HG03565 (cell line): ENCODE measurements around the gene SLIT3.

ENCODE experiments used
- ATAC-seq: cut with Tn5 transposase; IDR thresholded peaks from one replicate; pipeline ENCODE4 v1.9.1; 2021; ENCODE audit warnings: mild to moderate bottlenecking, moderate library complexity; ENCODE audit not compliant: unreplicated experiment

SLIT3 gene

DNA sequence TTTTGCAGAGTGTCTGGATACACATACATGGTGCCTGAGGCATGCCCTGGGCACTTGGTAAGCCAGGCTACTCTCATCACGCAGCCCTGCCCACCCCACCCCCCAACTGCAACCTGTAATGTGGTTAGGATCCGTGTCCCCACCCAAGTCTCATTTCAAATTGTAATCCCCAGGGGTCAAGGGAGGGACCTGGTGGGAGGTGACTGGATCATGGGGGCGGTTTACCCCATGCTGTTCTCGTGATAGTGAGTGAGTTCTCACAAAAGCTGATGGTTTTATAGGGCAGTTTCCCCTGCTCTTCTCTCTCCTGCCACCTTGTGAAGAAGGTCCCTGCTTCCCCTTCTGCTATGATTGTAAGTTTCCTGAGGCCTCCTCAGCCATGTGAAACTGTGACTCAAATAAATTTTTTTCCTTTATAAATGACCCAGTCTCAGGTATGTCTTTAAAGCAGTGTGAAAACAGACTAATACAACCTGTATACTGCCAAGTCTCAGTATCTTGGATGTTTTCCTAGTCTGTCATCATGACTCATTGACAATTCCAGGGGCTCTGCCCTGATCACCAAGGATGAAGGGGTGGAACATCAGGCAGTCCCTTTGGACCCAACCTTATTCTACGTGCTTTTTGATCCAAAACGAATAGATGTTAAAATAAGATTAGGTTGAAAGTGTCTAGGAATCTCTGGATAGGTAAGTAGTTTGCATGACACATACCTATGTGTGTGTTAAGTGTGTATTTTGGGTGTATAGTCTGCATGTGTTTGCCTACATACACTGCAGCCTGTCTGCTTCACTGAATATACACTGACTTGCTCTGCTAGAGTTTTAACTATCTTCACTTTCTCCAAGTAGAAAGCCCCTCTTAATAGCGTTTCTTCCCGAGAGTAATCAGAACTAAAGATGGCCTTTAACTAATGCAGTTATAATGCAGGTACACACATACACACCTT lies 293.8 kb downstream of the SLIT3 start:
- ATAC-seq: no peak

DNA sequence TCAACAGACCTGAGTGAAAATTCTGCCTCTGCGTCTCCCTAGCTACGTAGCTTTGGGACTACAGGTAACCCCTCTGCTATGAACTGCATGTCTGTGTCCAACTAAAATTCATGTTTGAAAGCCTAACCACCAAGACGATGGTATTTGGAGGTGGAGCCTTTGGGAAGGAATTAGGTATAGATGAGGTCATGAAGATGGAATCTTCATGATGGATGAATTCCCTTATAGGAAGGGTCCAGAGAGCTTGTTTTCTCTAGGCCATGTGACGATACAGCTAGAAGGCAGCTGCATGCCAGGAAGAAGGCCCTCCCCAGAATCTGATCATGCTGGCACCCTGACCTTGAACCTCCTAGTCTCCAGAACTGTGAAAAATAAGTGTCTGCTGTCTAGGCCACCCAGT lies 296.4 kb downstream of the SLIT3 start:
- no peak for ATAC-seq

DNA sequence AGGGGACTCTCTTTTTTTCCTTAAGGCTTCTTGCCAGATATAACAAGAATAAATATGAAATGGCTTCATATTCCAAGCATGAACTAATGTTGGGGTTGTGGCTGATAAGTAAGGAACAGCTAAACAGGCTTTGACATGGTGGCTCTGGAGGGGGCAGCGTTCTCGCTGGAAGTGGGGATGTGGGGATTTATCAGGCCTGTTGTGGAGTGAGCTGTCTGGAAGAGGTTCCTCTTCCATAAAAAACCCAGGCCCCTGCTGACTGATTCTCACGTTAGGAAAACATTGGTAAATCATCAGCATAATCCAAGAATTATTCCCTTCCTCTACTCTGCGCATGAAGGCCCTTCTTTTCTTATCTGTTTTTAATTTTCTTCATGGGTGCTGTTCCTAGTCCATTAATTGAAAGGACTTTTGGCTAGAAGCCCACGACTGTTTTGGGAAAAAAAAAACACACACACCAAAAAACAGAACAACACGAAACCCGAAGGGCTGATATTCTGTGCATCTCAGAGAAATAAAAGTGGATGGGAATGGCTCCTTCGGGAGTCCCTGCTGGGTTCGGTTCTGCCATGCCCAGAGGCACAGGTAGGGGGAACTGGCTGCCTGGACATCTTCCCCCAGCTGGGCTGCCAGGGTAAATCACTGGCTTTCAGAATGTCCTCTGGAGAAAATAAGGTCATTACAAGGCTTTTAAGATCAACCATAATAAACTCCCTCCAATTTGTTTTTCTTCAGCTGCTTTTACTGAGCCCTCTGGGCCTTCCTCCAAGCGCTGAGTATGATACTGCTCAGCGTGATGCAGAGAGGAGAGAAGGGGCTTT lies 297.0 kb downstream of the SLIT3 start:
- ATAC-seq: no peak

DNA sequence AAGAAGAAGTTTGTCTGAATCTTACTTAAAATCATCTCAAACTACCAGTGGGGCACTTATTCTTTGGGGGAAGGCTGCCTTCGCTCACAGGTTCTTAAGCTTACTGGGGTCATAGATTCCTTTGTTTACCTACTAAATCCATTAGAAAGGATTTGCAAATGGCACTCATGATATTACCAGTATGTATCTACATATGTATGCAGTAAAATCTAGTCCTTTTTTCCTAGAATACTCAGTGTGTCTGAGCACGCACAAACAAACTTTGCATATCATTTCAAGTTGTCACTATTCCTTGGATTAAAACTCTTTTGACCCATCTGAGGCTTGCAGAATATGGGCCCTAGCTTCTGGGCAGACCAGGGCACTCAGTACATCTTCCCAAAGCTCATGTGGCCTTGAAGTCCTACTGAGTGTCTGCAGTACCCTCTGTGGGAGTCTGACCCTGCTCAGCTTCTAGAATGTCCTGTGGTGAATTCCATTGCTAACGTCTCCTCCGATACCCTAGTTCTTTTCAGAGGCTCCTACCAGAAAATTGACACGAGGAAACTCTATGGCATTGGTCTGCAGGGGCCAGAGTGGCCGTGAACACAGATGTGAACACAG lies 297.9 kb downstream of the SLIT3 start:
- no peak for ATAC-seq

DNA sequence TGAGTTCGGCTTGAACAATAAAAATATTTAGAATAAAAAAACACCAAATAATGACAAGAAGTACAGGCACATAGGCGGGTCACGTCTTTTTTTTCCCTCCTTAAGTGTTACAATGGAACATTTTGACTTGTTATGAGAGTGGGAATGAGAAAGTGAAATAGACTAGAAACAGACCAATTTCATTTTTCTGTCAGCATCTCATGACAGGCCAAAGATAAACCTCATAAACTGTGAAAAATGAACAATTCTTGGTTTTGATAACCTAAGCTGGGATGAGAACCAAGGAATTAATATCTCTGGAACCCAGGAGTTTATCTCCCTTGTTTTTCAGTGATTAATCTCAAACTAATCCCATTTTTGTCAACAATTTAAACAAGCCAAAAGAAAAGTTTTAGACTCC lies 299.5 kb downstream of the SLIT3 start:
- ATAC-seq: no peak

DNA sequence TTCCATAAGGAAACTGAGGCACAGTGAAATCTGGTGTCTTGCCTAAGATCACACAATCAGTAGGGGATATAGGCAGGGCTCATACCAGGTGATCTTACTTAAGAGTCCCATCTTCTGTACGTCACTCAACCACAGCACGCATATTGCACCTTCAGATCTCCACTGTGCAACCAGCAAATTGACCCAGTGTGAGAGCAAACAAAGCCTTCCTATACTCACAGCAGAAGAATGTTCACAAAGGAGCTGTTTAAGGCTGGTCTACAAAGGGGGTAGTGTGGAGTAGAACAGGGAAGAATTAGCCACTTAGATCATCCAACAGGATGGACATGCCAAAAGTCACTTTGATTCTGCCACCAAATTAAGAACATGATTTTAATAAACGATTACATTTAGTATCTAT lies 305.9 kb downstream of the SLIT3 start:
- no peak for ATAC-seq

DNA sequence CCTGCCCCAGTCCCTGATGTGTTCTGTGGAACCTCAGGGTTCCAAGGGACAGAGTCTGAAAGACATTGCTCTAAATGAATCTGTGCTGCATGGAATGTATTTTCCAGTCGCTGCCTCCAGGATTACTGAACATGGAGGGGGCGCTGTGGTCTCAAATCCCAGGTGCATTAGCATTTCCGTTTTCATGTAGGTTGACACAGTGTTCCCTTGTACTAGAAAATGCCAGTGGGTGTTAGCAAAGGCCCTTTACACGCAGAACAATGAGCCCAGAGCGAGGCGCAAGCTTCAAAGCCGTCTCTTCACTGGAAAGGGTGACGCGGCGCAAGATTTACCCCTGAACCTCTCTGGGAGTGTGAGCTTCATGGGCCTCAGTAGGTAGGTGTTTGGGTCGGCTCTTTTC lies 308.3 kb downstream of the SLIT3 start:
- ATAC-seq: no peak

DNA sequence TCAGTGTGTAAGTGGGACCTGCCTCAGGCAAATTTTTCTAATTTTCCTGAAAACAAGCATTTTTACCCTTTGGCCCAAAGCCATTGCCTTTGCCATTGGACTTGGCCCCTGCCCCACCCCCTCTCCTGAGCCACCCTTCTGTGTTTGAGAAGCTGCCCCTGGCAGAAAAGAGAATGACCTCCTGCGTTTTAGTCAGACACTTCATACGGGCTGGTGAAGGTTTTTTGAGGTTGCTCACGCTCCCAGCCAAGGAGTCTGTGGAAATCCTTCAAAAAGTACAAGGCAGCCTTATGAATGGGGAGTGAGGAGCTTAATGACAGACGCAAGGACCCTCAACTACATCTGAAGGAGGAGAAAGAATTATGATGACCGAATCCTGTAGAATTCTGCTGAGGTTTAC lies 308.9 kb downstream of the SLIT3 start:
- ATAC-seq: no peak

DNA sequence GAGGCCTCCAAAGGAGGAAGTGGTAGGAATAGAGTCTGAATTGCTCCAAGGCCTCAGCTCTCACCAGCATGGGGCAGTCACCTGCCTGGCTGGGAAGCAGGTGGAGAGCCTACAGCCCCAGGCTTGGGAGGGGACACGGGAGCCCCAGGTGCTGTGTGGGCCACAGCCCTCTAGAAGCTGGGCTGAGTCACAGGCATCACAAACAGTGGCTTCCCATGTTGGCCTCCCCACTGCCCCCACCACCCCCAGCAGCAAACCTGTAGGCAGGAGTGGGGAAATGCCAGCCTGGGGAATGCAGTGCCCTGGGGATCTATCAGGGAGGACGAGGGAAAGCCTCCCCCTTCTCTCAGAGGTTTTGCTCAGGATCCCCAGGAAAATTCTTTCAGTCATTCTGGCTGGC lies 309.6 kb downstream of the SLIT3 start:
- no peak for ATAC-seq

DNA sequence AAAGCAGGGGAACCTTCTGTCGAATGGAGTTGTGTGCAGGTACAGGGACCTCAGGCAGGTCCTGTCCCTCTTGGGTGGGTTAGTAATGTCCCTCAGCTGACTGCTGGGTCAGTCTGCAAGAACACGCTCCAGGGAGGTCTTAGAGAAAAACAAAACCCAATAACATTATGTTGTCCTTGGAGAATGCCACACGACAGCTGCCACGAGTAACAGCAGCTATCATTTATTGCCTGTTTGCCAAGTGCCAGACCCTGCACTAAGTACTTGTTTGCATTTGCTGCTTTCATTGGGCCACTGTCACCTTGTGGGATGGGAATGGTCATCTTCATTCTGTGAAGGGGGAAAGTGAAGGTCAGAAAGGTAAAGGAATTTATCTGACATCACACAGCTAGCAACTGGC lies 310.3 kb downstream of the SLIT3 start:
- ATAC-seq: no peak

DNA sequence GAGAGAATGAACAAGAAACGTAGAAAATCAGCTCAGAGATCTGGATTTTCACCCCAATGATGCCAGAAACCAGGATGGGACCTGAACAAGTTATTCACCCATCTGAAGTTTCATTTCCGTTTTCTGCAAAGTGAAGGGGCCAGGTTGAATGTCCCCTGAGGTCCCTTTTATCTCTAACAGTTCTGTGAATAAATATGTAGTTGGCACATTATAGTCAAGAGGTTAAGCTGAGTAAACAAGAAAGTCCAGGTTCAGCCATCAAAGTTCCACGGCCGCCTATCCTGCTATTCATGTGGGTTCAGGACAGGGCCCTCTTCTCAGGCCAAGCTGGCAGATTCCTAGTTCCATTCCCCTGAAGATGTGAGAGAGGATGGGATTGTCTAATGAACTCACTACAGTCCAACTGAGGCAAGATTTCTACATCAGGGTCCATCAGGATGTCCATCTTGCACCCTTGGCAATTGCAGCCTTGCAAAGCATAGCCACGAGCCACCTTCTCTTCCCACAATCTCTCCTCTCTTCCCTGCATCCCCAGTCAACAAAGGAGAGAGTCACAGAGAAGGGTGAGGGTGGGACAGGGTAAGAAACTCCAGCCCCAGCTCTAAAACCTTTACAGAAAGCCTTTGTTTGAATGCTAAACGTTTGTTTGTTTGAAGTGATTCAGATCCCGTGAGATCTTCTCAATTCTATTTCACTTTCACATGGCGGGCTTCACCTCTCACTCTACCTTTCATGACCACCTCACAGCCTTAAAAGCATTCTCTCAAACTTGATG lies 311.0 kb downstream of the SLIT3 start:
- no peak for ATAC-seq

DNA sequence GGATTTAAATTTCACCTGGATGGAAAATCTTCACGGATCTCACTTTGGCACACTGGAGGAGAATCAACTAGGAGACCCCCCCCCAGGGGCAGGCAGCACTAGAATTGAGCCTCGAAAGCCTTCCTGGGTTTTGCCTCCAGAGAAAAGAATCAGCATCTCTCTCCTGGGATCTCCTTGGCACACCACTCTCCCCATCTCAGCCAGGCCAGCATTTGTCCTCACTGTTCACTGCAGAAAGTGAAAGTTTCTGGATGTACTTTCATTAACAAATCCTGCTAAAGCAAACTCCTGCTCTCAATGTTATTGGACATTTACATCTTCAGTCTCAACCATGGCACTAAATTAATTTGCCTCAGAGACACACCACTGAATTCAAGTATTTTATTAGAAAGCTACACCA lies 312.2 kb downstream of the SLIT3 start:
- ATAC-seq: no peak

DNA sequence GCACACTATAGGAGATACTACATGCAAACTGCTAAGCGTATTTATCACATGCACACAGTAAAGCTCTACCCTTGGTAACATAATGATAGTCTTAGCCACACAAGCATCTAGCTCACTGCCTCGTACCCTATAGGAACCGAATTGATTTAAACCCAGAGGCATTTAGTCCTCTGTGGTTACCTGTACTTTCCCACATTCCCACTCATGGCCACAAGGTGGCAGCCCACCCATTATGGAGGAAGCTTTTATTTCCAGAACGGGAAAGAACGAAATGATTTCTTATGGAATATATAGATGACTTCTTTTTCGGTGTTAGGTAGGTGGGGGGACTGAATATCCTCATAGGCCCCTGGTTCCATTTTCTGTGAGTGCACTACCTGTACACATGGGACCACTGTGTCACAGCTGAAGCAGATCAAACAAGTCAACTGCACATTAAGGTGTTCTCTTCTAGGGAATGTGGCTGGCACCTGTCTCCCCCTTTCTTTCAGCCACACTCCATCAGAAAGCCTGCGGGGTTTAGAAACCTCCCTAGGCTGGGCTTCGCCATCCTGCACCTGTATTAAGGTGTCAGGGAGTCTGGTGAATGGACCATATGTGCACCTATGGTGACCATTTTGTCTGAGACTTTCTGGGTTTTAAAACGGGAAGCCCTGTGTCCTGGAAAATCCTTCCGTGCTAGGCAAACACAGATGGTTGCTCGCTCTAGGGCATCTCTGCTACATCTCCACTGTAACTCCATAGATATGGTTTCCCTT lies 313.2 kb downstream of the SLIT3 start:
- peak; percentile 64 for ATAC-seq

DNA sequence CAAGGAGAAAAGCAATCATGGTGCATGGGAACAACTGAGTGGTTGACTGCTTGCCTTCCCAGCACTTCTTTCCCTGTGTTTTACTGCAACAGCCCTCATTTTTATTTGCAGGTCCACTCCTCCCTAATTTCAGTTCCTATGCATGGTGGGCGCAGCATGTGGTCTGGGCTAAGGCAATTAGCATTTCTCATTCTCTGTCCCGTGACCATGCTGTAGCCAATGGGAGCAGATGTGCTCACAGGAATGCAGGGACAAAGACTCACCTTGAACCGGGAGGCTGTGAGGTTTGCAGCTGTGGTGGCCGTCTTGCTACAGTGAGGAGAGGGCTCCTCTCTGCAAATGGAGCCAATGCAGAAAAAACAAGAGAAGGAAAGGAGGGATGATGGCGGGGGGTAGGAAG lies 315.5 kb downstream of the SLIT3 start:
- ATAC-seq: no peak

DNA sequence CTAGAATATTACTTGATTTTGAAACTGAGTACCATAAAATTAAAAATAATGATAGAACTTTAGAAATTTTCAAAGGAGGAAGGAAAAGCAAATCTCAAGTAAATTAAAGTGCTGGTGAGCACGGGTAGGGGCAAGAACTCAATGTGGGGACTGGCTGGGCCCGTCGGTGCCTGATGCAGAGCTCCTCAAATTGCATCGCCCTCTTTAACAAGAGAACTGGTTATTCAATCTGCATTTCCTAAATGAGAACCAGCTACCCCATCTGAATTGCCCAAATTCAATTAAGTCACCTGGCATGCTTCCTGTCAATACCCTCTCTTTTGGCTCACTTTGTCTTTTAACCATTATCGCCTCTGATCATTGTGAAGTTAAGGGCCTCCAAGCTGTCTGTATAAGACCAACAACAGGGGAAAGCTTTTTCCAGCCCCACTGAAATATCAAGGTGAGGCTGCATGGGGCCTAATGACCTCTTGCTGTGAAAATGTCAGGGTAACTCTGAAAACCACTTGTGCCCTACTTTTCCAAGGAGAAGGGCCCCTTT lies 316.7 kb downstream of the SLIT3 start:
- no peak for ATAC-seq

DNA sequence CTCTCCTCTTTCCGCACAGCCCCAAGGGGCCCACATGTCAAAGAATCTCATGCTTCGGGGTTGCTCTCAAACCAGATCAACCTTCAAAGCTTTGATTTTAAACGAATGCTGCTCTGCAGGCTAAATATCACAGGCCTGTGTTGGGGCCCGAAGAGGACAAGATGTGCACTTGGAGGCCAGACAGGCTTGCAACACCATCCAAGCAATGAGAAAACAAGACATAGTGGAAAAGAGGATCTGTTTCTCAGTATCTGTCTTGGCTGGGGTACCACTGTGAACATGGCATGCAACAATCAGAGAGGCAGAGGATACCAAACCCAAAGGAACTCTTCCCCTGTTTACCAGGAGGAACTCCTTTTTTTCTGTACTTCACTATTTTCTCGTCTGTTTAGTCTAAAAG lies 321.8 kb downstream of the SLIT3 start:
- ATAC-seq: no peak

DNA sequence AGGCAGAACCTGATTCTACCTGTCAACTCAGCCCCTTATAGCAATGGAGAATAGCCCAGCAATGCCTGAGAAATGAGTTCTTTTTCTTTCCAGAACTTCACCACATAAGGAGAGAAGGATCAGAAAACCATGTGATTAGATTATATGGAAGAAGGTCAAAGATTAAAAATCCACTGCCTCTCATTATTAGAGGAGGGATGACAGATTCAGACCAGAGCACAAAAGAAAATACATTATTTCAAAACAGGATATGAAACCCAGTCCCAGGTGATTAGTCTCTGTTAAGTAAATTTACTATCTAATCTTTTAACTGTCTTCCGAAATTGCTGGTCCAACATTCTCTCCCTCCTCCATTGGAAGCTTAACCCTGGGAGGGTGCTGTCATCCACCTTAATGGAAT lies 322.4 kb downstream of the SLIT3 start:
- no peak for ATAC-seq

DNA sequence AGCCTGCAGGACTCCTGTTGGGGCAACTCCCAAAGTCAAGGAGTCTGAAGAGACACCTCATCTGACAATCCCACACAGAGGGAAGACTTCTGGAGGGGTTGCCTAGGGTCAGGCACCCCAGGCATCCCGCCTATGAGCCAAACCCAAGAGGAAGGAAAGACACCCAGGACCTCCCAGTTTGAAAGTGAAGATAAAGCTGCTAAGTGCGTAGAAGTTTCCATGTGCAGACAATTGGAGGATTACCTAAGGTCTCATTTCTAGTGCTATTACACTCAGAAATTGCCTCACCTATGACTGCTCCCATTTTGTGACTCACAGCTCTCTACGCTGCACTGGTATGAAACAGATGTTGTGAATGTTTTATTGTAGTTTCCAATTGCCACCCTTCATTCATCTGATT lies 322.9 kb downstream of the SLIT3 start:
- no peak for ATAC-seq

DNA sequence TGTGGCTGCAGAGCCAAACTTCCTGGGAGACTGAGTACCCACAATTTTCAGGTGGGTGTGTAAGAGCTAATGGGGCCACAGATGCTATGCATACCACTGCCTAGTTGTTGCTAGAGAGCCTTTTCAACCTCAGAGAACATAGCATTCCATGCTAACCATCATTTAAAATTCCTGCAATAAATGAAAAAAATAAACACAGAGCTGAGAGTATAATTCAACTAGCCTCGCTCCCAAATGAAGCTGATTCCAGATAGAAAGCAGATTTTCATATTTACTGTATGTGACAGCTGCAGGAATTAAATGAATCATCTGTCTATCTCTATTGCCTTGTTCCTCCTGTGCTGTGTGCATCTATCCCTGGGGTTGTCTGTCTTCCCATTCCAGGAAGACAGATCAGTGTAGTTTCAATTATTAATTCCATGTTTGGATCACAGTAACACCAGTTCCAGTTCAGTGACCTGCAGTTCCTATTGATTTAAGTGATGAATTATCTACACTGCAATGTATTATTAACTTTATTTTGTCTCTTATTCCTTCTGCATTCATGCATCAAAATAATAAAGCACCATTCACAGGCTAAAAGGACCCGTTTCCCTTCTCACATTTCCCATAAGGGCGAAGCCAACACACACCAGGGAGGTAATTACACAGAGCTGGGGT lies 324.5 kb downstream of the SLIT3 start:
- ATAC-seq: no peak
